Sigmoid colon (tissue), 4 donors: ENCODE results near the gene CBFA2T3.

Experiments
- POLR2AphosphoS5 ChIP-seq, 4 donors: sonication (generic); formaldehyde crosslinking; IDR thresholded peaks; one replicate each; pipeline ENCODE4 v1.6.1; 2017; ENCODE audit warnings: antibody characterized with exemption in 4 of 4
- TF ChIP-seq, protein P1 (sequence below), 4 experiments: fragments of 450-650 bp in 3 of 4; fragments of 200-600 bp in 1 of 4; IDR thresholded peaks; one replicate each; pipeline ENCODE4 v1.5.1; 2016 to 2019; ENCODE audit warnings: antibody characterized with exemption in 4 of 4, mild to moderate bottlenecking in 3 of 4, moderate library complexity in 2 of 4

DNA sequence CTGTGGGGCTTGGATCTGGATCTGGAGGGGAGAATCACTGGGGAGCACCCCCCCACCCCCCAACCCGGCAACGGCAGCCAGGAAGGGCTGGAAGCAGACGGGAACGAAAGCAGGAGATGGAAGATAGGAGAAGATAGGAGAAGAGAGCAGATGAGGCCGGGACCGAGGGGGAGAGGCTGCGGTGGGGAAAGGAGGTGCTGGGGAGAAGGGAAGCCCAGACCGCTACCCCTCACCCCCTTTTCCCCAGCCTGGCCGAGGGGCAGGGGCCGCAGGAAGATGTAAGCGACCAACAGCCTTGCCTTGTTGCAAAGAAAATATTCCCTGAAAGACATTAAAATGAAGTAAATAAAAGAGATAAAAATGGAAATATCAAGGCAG is 26.8 kb upstream of the CBFA2T3 start:
- no peak for TF ChIP-seq POLR2AphosphoS5 (IDR thresholded peaks at IDR 0.05)
- TF ChIP-seq, protein P1, sequence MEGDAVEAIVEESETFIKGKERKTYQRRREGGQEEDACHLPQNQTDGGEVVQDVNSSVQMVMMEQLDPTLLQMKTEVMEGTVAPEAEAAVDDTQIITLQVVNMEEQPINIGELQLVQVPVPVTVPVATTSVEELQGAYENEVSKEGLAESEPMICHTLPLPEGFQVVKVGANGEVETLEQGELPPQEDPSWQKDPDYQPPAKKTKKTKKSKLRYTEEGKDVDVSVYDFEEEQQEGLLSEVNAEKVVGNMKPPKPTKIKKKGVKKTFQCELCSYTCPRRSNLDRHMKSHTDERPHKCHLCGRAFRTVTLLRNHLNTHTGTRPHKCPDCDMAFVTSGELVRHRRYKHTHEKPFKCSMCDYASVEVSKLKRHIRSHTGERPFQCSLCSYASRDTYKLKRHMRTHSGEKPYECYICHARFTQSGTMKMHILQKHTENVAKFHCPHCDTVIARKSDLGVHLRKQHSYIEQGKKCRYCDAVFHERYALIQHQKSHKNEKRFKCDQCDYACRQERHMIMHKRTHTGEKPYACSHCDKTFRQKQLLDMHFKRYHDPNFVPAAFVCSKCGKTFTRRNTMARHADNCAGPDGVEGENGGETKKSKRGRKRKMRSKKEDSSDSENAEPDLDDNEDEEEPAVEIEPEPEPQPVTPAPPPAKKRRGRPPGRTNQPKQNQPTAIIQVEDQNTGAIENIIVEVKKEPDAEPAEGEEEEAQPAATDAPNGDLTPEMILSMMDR (IDR thresholded peaks at IDR 0.05) = no peak
